SK-N-SH (cell line): Measurements from ENCODE around the gene FANCG.

ENCODE experiments used
- EP300 ChIP-seq, 2 experiments: IDR thresholded peaks; 2 replicates each; pipeline versions ENCODE4 v1.4.0 to v1.6.1; 2012; ENCODE audit warnings: borderline replicate concordance in 1 of 2, low read depth in 1 of 2, low read length in 1 of 2
- EZH2phosphoT487 ChIP-seq: fragments of 200-600 bp; sonication (generic); IDR thresholded peaks from 2 replicates; pipeline ENCODE4 v1.6.1; 2017; ENCODE audit warnings: low read depth, mixed run types, mild to moderate bottlenecking, antibody characterized with exemption, moderate library complexity, borderline replicate concordance
- GABPA ChIP-seq: IDR thresholded peaks from 2 replicates; pipeline ENCODE4 v1.4.0; 2012; ENCODE audit warnings: low read depth, mild to moderate bottlenecking
- IRF3 ChIP-seq: fragments of 150-350 bp; IDR thresholded peaks from 2 replicates; pipeline ENCODE4 v1.6.1; 2016; ENCODE audit warnings: mild to moderate bottlenecking, low read depth, low read length
- JUND ChIP-seq: IDR thresholded peaks from 2 replicates; pipeline ENCODE4 v1.4.0; 2012
- MXI1 ChIP-seq: IDR thresholded peaks from 2 replicates; pipeline ENCODE4 v1.6.1; 2012; ENCODE audit warnings: mild to moderate bottlenecking, low read depth, low read length, improper control_type of control experiment
- NRF1 ChIP-seq: IDR thresholded peaks from 2 replicates; pipeline ENCODE4 v1.6.1; 2012; ENCODE audit warnings: low read depth, mild to moderate bottlenecking, low read length
- POLR2AphosphoS5 ChIP-seq: IDR thresholded peaks from 2 replicates; pipeline ENCODE4 v1.6.1; 2012; ENCODE audit warnings: low read depth, low read length
- RFX5 ChIP-seq: IDR thresholded peaks from 2 replicates; pipeline ENCODE4 v1.6.1; 2012; ENCODE audit warnings: mild to moderate bottlenecking, improper control_type of control experiment, low read length
- TAF1 ChIP-seq: IDR thresholded peaks from 2 replicates; pipeline ENCODE4 v1.6.1; 2012; ENCODE audit warnings: low read depth, mild to moderate bottlenecking, low read length, moderate library complexity, borderline replicate concordance
- TF ChIP-seq, protein P1 (sequence below): fragments of 200-600 bp; sonication (generic); IDR thresholded peaks from 2 replicates; pipeline ENCODE4 v1.6.1; 2017; ENCODE audit warnings: antibody characterized with exemption, mild to moderate bottlenecking, moderate library complexity
- TF ChIP-seq, protein P2 (sequence below): IDR thresholded peaks from 2 replicates; pipeline ENCODE4 v1.4.0; 2012; ENCODE audit warnings: low read depth, borderline replicate concordance
- TF ChIP-seq, protein P3 (sequence below): IDR thresholded peaks from 2 replicates; pipeline ENCODE4 v1.4.0; 2012; ENCODE audit warnings: low read depth

DNA sequence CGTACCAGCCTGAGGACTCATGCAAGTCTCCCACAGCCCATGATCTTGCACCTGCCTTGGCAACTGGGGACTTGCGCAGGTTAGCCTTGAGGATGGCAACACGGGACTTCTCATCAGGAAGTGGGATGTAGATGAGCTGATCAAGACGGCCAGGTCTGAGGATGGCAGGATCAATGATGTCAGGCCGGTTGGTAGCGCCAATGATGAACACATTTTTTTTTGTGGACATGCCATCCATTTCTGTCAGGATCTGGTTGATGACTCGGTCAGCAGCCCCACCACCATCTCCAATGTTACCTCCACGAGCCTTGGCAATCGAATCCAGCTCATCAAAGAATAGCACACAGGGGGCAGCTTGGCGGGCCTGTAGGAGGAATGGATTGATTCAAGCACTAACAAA, 20.3 kb downstream of the FANCG start:
- TF ChIP-seq, protein P1, sequence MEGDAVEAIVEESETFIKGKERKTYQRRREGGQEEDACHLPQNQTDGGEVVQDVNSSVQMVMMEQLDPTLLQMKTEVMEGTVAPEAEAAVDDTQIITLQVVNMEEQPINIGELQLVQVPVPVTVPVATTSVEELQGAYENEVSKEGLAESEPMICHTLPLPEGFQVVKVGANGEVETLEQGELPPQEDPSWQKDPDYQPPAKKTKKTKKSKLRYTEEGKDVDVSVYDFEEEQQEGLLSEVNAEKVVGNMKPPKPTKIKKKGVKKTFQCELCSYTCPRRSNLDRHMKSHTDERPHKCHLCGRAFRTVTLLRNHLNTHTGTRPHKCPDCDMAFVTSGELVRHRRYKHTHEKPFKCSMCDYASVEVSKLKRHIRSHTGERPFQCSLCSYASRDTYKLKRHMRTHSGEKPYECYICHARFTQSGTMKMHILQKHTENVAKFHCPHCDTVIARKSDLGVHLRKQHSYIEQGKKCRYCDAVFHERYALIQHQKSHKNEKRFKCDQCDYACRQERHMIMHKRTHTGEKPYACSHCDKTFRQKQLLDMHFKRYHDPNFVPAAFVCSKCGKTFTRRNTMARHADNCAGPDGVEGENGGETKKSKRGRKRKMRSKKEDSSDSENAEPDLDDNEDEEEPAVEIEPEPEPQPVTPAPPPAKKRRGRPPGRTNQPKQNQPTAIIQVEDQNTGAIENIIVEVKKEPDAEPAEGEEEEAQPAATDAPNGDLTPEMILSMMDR: no peak
- TF ChIP-seq IRF3 (no peak), TAF1 (no peak), RFX5 (no peak), NRF1 (no peak), MXI1 (no peak), POLR2AphosphoS5 (no peak), EZH2phosphoT487 (no peak), JUND (no peak), GABPA (no peak), EP300 (IDR thresholded peaks at IDR 0.05; ENCODE audit: borderline replicate concordance in 1 of 2, low read depth in 1 of 2, low read length in 1 of 2) (no peak)
- TF ChIP-seq, protein P2, sequence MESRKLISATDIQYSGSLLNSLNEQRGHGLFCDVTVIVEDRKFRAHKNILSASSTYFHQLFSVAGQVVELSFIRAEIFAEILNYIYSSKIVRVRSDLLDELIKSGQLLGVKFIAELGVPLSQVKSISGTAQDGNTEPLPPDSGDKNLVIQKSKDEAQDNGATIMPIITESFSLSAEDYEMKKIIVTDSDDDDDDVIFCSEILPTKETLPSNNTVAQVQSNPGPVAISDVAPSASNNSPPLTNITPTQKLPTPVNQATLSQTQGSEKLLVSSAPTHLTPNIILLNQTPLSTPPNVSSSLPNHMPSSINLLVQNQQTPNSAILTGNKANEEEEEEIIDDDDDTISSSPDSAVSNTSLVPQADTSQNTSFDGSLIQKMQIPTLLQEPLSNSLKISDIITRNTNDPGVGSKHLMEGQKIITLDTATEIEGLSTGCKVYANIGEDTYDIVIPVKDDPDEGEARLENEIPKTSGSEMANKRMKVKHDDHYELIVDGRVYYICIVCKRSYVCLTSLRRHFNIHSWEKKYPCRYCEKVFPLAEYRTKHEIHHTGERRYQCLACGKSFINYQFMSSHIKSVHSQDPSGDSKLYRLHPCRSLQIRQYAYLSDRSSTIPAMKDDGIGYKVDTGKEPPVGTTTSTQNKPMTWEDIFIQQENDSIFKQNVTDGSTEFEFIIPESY: no peak
- TF ChIP-seq, protein P3, sequence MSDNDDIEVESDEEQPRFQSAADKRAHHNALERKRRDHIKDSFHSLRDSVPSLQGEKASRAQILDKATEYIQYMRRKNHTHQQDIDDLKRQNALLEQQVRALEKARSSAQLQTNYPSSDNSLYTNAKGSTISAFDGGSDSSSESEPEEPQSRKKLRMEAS: no peak
